Neural progenitor cell (in vitro differentiated cells): ENCODE data around the gene OR6C6.

Source experiments
- CTCF ChIP-seq: fragments of 200-600 bp; sonication (generic); IDR thresholded peaks from 2 replicates; pipeline ENCODE4 v1.5.1; 2017; ENCODE audit warnings: antibody characterized with exemption, mild to moderate bottlenecking
- EZH2 ChIP-seq: fragments of 200-600 bp; sonication (generic); IDR thresholded peaks from 2 replicates; pipeline ENCODE4 v1.6.1; 2017; ENCODE audit warnings: antibody characterized with exemption, mild to moderate bottlenecking, moderate library complexity
- EZH2phosphoT487 ChIP-seq: fragments of 200-600 bp; sonication (generic); IDR thresholded peaks from 2 replicates; pipeline ENCODE4 v1.6.1; 2017; ENCODE audit warnings: antibody characterized with exemption

GRCh38 chr12:55258303-55258702 lies 38.1 kb downstream of the OR6C6 start:
- TF ChIP-seq EZH2phosphoT487 (no peak), CTCF (no peak), EZH2 (no peak)
